GM21381 (cell line): ENCODE measurements around the gene ERC2.
"Not testable (repeated sequence)": the region's sequence is repeated elsewhere in the genome, so short reads cannot be mapped to it uniquely, and the experiment has no call there.

Experiments used
- ATAC-seq: cut with Tn5 transposase; IDR thresholded peaks from one replicate; pipeline ENCODE4 v1.9.1; 2021; ENCODE audit warnings: mild to moderate bottlenecking, moderate library complexity; ENCODE audit not compliant: unreplicated experiment

The ERC2 gene

DNA sequence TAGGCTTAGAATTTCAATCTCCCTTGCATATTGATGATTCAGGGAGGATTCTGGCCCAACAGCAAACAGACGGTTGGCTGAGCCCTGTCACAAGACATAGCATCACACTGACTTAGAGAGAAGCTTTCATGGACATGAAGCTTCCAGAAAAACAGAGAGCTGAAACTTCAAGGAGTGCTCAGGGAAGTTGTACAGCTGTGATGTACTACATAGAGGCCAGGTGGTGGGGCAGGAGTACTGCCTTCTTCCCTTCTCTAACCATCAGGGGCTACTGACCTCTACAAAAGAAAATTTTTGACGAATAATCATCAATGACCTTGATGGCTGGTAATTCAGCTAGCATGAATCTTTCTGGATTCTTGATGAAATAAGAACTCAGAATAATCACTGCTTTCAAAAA is 378.5 kb downstream of the ERC2 start:
- no peak for ATAC-seq

DNA sequence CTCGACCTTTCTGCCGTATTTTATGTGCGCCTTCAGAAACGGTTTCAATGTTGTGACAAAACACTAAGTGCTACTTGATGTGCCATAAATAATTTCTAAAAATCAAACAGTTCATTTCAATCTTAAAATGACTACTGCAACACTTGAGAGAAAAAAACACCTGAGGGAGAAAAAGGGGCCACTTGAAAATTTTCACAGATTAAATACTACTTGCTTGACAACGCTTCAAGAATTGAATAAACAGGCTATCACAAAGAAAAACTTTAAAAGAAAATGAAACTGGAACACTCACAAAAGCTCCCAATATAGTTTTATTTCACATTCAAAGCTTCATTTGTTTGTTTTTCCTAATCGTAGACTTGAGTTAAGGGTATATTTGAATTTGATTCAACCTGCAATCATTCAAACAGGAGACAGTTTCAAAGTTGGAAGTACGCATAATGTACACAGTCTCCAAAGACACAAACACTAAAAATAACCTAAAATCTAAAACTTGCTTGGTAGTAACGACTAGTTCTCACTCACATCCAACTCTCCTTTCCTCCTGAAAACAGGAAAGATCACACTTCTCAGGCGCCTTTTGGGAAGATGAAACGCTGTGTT is 380.7 kb downstream of the ERC2 start:
- no peak for ATAC-seq

DNA sequence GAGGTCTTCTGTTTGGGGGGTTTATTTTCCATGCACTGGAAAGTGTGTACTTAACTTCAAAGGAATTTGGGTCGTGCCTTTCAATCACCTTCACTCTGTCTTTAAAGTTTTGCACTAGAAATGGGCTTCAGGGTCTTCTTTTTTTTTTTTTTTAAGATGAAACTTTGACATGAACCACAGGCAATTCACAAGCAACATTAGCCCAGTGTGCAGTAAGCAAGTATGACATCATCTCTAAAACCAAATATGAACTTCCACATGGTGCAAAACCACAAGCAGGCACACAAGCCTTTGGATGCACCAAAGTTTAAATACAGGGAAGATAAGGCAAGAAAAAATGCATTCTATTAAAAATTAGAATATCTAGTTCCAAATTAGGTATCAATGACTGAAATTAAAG is 381.9 kb downstream of the ERC2 start:
- no peak for ATAC-seq

DNA sequence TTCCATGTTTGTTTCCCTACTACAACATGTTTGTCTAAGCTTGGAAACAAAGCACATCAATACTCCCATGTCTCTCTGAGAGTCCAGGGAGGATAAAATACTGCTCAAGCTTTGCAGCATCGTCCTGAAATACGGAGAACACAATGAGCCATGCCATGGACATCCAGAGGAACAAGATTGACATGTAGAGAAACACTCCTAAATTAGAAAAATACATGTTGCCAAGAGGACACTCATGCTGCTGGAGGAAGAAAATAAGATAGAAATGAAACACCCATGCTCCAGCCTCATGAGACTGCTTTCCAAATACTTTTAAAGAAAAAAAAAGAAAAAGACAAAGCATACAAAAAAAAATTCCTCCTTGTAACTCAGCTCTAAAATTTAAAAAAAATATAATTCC is 387.0 kb downstream of the ERC2 start:
- no peak for ATAC-seq

DNA sequence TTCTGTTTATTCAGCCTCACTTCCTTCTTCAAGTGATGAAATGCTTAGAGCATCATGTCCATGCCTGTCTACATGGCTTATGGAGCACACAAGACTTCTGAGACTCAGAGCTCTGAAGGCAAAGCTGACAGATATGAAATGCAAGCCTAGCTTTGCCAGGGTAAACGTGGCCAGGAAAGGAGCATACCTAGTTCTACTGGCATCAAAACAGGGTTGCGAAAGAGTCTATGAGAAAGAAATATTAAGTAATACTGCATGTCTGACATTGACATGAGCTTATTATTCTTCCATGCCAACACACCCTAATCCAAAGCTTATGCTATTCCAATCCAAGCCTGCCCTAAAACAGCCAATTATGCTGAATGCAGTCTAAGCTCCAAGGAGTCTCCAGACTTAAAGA is 391.5 kb downstream of the ERC2 start:
- no peak for ATAC-seq

GRCh38 chr3:56075089-56075488 is 393.2 kb downstream of the ERC2 start:
- ATAC-seq, result no peak

GRCh38 chr3:56069766-56070165 is 398.5 kb downstream of the ERC2 start:
- no peak for ATAC-seq

- ATAC-seq, result not testable (repeated sequence)
Observed at GRCh38 chr3:56066405-56066804, 401.9 kb downstream of the ERC2 start.

- ATAC-seq, result no peak
Observed at GRCh38 chr3:56064684-56065083, 403.6 kb downstream of the ERC2 start.

- no peak for ATAC-seq
Observed at GRCh38 chr3:56061279-56061626, 407.0 kb downstream of the ERC2 start.

GRCh38 chr3:56060521-56061278 is 407.6 kb downstream of the ERC2 start:
- ATAC-seq, result no peak

DNA sequence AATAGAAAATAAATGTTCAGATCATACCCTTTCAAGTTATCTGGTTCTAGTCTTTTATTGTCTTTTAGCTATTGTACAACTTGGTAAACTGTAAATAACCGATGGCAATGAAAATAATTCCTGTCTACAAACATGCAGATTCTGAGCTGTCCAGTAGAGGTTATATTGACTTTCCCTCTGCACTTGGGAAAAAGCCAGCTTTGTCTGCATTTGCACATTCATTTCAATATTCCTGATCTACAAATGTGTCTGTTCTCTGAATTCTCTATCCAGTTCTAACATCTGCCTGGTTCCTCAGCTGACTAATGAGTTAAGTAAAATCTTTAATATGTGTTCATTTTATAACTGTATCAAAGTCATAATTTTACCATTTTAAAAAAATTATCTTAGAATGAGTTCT is 408.5 kb downstream of the ERC2 start:
- no peak for ATAC-seq

GRCh38 chr3:56055951-56056350 is 412.3 kb downstream of the ERC2 start:
- no peak for ATAC-seq

DNA sequence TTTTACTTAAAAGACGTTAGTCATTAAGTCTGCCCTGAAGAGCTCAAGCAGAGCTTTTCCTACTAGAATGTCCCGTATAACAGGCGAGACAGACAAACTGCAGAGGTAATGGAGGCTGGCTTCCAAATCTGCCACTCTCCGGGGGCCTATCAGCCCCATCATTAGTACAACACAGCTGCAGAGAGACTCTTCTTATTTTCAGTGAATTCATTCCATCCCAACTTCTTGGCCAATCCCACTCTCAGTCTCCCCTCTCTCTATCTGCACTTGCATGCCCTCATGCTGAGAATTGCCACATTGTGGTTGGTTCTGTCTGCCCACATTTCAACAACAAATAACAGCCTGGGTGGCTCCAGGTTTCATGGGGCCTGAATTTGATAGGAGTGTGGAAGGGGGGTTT is 412.7 kb downstream of the ERC2 start:
- ATAC-seq, result no peak

DNA sequence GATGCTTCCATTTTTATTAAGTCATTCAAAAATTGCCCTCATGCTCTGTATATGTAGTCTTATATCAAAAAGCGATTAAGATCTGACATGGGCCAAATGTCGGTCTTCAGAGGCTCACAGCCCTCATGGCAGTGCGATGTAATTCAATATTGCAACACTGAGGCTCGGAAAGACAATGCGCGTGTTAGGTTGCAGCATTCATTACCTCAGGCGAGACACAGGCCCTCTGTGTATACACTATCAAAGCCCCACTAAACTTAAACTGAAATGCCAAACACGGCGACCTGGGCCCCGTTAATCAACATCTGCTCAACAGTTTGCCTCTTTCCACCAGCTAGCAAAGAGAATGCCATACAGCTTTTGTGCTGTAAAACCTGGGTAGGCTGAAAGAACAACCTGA is 413.4 kb downstream of the ERC2 start:
- ATAC-seq, result no peak

DNA sequence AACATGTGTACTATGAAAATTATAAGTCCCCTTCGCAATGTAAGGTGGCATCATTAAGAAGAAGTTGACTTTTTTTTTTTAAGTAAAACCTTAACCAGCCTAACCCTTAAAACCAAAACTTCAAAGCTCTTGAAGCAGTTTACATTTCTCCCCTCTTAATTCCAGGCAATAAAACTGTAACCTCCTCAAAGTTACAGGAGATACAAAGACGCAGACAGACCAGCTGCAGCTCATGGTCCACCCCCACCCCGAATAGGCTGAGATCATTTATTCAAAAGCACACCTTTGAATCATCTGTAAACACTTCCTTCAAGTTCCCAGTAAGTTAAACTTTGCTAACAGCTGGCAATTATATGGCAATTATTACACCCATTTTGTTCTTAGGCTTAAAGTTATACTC is 414.5 kb downstream of the ERC2 start:
- no peak for ATAC-seq

DNA sequence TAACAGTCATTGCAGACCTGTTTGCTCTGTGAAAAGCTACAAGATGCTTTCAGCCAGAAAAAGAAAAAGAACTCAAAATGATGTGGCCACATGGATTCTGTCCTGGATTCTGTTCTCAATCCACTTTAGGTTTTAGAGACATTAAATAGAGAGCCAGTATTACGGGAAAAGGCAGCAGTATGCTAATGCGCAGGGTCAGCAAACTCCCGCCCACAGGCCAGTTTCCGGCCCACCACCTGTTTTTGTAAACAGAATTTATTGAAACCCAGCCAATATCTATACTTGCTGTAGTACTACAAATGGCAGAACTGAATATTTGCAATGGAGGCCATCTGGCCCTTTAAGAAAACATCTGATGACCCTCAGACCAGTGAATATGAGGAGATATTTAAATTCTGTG is 416.1 kb downstream of the ERC2 start:
- ATAC-seq, result no peak

DNA sequence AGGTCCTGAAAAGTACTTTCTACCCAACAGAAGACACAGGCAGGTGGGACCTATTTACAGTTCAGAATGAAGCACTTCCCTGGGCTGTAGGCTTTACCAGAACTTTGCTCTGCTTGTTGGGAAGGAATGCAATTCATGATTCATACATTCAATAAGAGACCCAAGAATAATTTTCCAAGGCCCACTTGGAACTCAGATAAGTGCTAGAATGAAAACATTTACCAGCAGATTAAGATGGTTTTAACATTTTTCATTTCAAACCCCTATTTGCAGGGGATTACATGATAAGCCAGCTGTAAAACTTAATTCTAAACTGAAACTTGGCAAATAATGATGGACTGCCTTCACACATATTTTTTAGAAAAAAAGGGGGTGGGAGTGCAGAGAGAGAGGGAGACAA is 417.2 kb downstream of the ERC2 start:
- ATAC-seq, result no peak

- ATAC-seq, result no peak
Observed at GRCh38 chr3:56048946-56049345, 419.3 kb downstream of the ERC2 start.

DNA sequence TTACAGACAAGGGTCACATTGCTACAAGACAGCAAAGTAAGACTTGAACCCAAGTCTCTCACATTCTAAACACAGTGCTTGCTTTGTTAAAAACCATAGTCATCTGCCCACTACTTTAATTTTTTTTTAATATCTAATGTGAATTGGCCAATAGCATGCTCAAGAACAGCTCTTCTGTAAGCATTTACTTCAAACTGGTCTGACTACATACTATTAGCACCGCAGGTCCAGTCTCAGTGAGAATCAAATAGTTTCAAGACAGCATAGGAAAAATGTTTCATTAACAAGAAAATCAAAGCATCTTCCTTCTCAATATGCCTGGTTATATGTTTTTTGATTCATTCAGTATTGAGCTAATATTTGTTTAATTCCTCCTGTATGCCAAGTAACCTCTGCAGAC is 419.9 kb downstream of the ERC2 start:
- no peak for ATAC-seq

GRCh38 chr3:56042326-56042951 is 425.8 kb downstream of the ERC2 start:
- no peak for ATAC-seq

DNA sequence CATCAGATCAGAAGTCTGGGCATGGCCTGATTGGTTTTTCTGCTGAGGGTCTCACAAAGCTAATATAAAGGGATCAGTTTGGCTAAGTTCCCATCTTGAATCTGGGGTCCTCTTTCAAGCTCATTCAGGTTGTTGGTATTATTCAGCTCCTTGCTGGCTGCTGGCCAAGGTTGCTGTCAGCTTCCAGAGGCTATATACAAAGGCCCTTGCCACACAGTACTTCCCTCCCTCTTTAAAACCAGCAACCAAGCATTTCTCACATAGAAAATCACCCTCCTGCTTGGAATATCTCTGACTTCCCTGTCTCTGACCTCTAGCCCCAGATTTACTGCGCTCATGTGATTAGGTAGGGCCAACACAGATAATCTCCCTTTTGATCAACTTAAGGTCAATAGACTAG is 442.9 kb downstream of the ERC2 start:
- ATAC-seq, result no peak

GRCh38 chr3:56023546-56023945 is 444.7 kb downstream of the ERC2 start:
- no peak for ATAC-seq
